Stimulated activated CD4-positive, alpha-beta T cell treated with anti-CD3 and anti-CD28 coated beads, TNF-alpha, amount 100 ng/mL, for 4 hours (primary cell): ENCODE results near the gene CD81.

Experiments
- DNase-seq, 3 experiments: peaks; one replicate each; pipeline ENCODE4 v3.0.0-alpha.2; 2020; ENCODE audit warnings: low read depth in 3 of 3

CD81 gene

GRCh38 chr11:2420502-2421225 lies 43.6 kb downstream of the CD81 start:
- peak; percentile 47 to 57 (median 54) for DNase-seq

- no peak for DNase-seq
Observed at GRCh38 chr11:2421226-2421994, 44.3 kb downstream of the CD81 start.

GRCh38 chr11:2421996-2422395 lies 44.9 kb downstream of the CD81 start:
- DNase-seq: no peak

DNA sequence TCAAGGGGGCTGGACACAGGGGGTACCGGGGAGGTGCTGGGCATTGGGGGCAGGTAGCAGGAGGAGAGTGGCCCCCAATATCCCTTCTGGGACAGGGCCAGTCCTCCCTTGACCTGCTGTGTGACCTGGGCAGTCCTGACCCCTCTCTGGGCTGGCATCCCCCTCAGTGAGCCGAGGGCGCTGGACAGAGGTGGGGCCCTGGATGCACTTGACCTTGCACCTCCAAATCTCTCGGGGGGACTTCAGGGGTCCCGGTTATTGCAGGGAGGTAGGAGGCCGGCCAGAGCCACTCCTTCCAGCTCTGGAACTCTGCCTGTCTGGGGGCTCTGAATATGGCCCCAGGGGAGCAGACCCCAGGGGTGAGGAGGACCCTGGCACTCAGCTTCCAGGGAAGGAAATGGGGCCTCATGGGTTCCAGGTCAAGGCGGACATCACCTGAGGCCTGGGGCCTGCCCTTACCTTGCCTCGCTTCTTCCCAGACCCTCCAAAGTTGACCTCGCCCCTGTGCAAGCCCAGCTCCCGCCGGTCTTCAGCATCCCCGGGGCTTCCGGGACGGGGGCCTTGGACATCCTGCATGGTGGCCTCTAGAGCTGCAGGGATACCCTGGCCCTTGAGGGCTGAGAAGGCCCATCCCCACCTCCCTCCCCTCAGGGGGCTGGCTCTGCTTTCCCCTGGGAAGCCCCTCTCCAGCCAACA lies 45.5 kb downstream of the CD81 start:
- no peak for DNase-seq

DNA sequence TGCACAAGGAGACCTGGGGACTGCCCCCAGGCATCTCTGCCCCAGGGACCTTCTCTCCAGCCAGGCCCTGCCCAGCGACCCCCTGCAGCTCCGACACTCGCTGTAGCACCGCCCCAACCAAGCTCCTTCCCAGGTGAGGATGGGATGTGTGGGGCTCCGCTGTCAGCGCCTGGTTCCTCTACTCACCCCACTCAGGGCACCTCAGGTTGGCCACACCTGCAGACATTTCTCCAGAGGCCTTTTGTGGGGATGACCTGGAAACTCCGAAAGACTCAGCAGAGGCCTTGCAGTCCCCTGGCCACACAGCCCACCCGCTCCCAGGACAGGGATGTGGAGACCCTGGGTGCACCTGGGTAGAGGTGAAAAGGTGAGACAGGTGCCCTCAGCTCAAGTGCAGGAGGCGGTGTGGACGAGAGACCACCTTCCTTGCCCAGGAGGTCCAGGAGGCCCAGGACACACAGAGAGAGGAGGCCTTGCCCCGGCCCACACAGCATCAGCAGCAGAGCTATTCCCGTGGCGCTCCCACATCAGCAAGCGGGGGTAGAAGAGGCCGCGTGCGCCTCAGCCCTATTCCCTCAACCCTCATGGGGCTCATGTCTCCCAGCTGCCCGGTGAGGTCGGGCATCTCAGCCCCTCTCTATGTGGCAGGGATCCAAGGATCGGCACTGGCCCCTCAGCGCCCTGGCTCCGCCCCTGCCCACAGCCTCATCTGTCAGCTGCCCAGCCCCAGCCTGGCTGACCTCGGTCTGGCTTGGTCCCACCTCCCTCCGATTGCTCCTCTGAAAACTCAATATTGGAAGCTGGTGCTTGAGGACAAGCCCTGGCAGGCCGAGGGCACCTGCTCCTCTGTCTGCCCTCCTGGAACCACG lies 46.3 kb downstream of the CD81 start:
- no peak for DNase-seq

DNA sequence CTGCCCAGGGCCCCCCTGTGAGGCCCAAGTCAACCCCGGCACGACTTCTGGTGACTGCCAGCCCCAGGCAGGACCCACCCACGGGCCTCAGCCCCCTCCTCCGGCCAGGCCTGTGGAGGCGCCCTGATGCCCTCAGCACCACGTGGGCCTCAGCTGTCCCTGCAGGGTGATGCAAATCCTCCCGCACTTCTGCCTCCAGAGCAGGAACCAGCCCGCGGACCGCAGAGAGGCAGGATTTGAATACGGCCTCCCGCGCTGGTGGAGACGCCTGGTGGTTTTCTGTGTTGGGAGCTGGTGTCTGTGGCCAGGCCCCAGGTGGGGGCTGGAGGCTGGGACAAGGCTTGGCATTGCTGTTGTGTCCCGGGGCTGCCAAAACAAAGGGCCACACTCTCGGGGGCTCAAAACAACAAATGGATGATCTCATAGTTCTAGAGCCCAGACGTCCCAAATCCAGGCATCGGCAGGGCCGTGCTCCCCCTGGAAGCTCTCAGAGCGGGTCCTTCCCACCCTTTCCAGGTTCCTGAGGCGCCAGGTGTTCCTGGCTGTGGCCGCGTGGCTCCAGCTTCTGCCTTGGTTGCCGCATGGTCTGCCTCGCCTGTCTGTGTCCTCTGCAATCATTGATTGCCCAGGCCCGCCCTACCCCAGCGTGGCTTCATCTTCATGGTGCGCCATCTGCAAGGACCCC lies 47.8 kb downstream of the CD81 start:
- no peak for DNase-seq

GRCh38 chr11:2425506-2425905 lies 48.4 kb downstream of the CD81 start:
- DNase-seq: no peak

DNA sequence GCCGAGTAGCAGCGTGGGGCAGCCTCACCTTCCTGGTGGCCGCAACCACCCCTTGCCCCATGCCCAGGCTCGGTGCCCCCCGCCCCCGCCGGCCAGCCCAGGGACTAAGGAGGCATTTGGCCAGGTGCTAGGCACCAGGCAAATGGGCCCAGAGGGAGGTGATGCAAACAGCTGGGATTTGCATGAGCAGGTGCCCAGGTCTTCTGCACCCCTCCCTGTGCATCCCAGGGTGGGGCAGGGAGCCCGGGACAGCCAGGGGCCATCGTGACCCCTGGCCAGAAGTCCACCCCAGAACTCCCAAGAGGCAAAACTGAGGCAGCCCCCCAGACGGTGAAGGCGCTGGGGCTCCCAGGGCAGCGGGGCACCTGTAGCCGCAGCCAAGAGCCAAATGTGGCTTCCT lies 49.1 kb downstream of the CD81 start:
- no peak for DNase-seq

DNA sequence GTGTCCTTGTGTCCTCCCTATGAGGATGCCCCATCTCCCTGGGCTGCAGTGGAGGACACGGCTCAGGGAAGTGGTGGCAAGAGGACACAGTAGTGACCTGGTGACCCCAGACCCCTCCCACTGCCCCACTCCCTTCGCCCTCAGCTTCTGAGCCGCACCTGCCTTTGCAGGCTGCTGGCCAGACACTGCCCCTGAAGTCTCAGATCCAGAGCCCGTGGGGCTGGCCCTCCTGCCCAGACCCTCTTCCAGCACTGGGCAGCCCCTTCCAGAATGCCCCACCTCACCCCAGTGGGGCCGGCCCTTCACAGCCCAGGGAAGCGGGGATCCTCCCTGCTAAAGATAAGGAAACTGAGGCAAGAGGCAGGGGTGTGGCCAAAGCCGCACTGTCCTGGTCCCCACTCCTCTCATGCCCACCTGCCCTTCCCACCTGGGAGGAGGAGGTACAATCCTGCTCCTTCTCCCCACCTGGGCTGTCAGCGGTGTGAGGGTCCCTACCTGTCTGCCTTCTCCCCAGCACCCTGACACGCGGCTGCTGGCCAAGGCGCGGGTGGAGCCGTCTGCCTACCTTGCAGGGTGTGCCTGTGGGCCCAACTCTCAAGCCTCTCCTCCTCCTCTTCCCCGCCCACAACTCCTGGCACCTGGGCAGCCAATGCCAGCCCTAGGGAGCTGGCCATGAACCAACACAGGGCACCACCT lies 49.9 kb downstream of the CD81 start:
- no peak for DNase-seq

DNA sequence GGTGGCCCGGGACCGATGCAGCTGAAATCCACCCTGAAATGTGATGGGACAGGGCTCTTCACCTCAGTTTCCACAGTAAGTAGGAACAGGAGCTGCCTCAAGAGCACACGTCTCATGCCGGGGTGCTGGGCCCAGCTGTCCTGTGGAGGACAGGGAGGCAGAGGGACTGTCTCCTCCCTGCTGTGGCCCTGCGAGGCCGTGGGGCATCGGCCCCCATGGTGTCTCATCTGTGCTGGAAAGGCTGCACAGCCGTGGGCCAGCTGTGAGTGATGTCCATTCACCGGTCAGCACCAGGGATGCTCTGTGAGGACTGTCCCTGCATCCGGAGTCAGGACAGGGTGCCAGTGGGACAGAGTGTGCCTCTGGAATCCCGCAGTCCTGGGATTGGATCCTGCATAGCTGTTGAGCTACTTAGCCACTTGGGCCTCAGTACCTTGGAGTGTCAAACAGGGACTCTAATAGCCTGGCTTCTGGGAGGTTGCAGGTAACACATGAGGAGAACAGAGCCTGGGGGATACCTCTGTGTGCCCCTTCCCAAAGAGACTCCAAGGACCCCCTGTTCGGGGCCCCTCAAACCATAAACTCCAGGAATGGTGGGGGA lies 50.7 kb downstream of the CD81 start:
- DNase-seq: no peak

DNA sequence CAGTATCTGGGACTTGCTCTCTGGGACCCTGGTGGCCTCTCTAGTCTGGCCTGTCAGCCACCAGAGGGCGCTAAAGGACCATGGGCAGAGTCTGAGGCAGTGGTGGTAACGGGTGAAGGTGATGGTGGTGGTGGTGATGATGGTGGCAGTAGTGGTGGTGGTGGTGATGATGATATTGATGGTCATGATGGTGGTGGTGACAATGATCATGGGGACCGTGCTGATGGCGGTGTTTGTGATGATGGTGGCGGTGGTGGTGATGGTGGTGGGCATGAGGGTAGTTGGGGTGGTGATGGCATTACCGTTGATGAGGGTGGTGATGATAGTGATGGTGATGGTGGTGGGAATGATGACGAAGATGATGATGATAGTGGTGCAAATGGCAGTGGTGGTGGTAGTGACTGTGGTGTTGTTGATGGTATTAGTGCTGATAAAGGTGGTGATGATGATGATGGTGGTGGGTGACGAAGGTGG lies 51.2 kb downstream of the CD81 start:
- DNase-seq: peak; percentile 68 to 84 (median 84)

DNA sequence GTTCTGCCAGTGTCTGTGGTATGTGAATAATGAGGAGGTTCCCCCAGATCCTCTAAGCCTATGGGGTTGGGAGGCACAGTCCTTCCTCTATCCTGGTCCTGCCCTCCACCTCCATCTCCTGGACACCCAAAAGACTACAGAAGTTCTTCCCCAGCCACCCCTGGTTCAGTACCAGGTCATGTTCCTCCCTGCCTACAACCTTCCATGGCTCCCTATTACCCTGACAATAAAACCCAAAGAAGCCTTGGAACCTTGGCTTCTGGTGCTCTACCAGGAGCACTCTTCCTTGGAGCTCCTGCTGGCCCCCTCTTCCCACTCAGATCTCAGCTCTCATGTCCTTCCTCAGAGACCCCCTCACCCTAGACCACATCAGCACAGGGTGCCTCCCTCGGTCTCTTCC lies 54.3 kb downstream of the CD81 start:
- DNase-seq: no peak

DNA sequence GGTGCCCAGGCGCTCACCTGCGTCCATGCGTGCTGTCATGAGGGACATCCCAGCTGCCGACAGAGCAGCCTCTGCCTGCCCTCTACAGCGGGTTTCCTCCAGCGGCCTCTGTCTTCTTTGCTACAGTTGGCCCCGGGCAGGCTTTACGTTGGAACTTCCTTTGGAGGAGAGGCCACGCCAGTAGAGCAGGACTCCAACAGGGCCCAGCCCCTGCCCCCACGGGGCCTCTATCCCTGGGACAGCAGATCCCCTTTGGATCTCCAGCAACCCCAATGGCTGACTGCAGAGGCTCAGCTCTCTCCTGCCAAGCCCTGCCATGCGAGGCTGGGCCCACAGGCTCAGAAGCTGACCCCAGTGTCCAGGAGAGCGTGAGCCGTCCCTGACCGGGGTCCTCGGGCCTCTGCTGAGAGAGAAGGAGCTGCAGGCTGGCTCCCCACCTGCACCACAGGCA lies 55.1 kb downstream of the CD81 start:
- DNase-seq: no peak

DNA sequence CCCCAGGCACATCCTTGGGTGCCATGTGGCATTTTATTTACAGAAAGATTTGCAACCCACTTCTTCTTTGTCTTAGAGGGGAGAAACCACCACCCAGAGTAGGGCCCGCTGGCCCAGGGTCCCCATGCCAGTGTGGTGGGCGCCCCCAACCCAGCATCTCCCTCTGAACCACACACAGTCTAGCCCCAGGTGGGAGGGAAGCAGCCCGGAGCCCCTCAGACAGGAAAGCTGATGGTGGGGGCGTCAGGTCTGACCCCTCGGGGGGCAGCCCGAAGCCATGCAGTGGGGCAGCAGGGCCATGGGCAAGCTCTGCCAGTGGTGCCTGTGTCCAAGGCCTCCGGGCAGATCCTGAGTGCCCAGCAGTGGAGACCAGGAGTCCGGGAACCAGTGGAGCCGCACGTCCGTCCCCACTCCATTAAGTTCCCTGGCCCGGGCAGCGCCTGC lies 55.5 kb downstream of the CD81 start:
- DNase-seq: no peak

DNA sequence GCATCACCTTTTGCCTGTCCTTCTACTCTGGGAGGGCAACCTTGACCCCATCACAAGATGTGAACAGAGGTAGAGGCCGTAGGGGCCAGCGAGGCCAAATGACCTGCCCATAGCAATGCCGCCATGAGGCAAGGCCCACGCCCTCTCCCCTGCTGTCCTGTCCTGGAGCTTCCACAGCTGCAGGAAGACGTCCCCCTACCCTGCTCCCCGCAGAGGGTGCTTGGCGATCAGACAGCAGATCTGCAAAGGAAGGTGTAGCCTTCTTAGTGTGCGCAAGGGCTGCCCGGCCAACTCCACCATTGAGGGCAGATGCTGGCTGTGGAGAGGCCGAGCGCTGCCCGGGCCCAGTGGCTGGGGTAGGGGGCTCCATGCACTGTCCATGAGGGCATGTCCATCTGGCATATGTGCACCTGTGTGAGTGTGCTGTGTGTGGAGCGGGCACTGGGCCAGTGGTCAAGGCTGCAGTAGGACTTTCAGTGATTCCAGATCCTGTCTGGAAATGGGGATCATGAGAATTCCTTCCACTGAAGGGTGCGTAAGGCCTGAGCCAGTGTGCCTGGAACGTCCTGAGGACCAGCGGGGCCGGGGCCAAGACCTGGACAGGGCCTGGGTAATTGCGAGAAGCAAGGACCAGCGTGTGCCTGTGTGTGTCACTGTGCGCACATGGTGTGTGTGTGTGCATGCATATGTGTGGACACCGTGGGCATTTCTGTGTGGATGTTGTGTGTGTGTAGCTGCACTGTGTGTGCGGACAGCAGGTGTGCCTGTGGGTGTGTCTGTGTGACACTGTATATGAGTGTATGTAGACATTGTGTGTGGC lies 56.2 kb downstream of the CD81 start:
- no peak for DNase-seq

- DNase-seq: no peak
Observed at GRCh38 chr11:2434008-2434407, 56.9 kb downstream of the CD81 start.

- no peak for DNase-seq
Observed at GRCh38 chr11:2434506-2435255, 57.6 kb downstream of the CD81 start.

GRCh38 chr11:2435288-2436012 lies 58.3 kb downstream of the CD81 start:
- DNase-seq: no peak
